HT-29 (cell line): ENCODE data around the gene CCER1. TPM values are rescaled to one million over a fixed set of nuclear protein-coding genes. Genes with fewer than 3 reads are reported as not detected.

Experiments
- DNase-seq: peaks from one replicate; pipeline ENCODE4 v3.0.0-alpha.2; 2015; ENCODE audit warnings: low spot score
- total RNA-seq: library from RNA; depleted of rRNA; stranded (reverse); fragments of >200 nt; shearing (Covaris generic); gene quantifications from 2 replicates; pipeline ENCODE4 v1.2.3, GENCODE V29; 2014; rRNA removed

Gene CCER1
- total RNA-seq, 1 experiment from 2014 or later: not detected

- no peak for DNase-seq
These were observed 33.4 kb downstream of the CCER1 start for GRCh38 chr12:90921536-90921935.

DNA sequence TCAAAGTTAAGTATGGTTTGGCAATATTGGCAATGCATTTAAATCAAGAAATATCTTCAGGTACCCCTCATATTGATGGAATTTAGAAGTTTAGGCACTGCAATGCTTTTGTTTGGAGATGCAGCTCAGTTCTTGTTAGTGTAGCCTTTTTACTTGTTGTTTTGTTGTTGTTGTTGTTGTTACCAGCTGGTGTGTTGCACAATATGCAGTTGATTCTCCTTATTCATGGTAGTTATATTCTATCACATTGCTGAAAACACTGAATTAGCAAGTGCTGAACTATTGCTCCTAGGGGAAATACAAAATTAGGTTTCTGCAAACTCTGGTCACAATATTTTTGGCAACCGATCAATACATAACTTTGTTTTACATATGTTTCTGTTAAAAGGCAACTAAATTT, 34.8 kb downstream of the CCER1 start:
- no peak for DNase-seq

DNA sequence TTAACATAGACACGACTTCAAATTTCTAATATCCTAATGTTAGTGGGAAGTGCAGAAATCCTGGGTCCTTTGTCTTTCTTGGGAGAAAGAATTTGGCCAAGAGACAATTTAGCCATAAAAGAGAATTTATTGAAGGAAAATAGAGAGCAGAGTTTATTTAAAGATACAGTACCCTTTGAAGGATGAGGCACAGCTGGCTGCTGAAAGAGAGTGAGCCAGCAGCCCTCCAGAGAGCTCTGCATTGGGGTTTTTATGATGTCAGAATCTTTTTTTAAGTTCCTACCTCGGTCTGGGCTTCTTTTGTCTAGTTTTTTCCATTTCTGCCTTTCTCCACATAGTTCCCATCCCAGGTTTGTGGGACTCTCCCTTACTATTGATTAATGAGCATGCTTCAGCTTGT, 37.5 kb downstream of the CCER1 start:
- no peak for DNase-seq

DNA sequence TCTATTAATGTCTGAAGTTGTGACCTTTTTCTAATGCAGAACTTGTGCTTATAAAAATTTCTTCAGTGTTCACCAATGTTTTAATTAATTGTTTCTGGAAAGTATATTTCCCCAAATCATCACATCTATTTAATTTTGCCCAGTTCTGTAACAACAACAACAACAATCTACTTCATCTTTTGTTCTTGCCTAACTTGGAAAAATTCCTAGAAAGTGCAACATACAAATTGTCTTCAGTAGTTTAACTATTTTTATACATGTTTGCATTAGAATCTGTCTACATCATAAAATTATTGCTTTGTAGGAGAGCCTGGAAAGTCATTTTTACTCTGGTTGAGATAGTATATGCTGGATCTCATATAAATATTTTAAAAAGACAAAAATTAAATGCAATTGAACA, 38.5 kb downstream of the CCER1 start:
- no peak for DNase-seq

DNA sequence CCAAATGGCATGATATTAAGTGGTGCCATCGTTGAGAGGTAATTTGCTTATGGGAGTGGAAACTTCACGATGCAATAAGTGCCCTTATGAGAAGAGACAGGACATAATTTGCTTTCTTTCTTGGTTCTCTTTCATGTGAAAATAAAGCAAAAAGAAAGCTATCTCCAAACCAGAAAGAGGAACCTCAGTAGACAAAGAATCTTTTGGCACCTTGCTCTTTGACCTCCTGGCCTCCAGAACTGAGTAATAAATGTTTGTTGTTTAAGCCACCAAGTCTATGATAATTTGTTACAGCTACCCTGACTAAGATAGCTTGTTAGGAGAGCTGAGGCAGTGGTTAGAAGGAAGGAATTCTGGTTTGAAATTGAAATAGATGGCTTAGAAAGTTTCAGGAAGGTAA, 39.6 kb downstream of the CCER1 start:
- DNase-seq: no peak

DNA sequence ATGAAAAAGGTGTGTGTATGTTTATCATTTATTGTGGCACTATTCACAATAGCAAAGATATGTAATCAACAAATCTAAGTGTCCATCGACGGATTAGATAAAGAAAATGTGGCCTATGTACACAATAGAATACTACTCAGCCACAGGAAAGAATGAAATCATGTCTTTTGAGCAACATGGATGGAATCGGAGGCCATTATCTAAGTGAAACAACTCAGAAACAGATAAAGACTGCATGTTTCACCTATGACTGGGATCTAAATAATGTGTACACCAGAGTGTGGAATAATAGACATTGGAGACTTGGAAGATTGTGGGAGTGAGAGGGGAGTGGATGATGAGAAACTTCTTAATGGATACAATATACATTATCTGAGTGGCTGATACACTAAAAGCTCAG, 44.0 kb downstream of the CCER1 start:
- DNase-seq: no peak

GRCh38 chr12:90909069-90909770, 45.8 kb downstream of the CCER1 start:
- peak; percentile 78 for DNase-seq

GRCh38 chr12:90908465-90908864, 46.5 kb downstream of the CCER1 start:
- no peak for DNase-seq

DNA sequence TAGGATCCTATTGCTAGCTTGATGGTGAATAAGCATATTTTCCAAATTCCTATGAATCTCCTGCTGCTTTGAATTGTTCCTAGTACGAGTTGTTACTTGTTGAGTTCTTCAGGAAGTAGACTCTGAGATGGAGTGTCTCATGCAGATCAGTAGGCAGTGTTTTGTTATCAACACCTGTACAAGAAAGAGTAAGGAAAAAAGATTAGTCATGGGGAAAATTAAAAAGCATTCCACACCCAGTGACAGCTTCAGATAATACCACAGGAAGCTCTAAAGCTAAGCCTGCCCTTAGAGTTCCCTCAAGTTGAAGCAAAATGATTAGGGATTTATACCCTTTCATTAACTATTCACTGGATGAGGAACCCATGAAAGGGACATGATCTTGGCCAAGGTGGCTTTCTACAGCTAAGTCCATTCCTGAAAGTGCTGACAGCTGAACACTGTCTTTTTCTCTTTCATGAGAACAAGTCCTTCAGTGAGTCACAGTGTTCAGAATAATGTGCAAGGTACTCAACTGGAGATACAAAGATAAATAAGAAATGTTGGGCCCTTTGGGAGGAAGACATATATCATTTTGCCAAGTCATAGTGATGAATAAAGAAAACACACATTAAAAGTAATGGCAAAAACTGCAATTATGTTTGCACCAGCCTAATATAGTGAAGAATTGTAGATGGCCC, 49.1 kb downstream of the CCER1 start:
- DNase-seq: no peak

GRCh38 chr12:90902596-90902995, 52.4 kb downstream of the CCER1 start:
- no peak for DNase-seq

Other genes with a start within 250 kb of the CCER1 start
- not detected in 2 replicates for gene EPYC, start 49.8 kb upstream of the CCER1 start, total RNA-seq
- not detected in 2 replicates for gene KERA, start 102.8 kb upstream of the CCER1 start, total RNA-seq
- 0.10 and 0.63 TPM in 2 replicates for gene LUM, start 156.3 kb upstream of the CCER1 start, total RNA-seq
- not detected in 2 replicates for gene DCN, start 227.6 kb upstream of the CCER1 start, total RNA-seq